PC-9 (cell line): ENCODE data around the gene PARP8.

ENCODE experiments used
- CTCF ChIP-seq: fragments of 200-600 bp; sonication (generic); conservative IDR thresholded peaks from 2 replicates; pipeline ENCODE4 v1.6.1; 2017; ENCODE audit warnings: mixed run types, antibody characterized with exemption, mild to moderate bottlenecking, moderate library complexity
- EZH2 ChIP-seq: fragments of 200-600 bp; sonication (generic); IDR thresholded peaks from 2 replicates; pipeline ENCODE4 v1.8.0; 2017; ENCODE audit warnings: antibody characterized with exemption, low read depth

- TF ChIP-seq CTCF (no peak), EZH2 (no peak)
These were observed 78.9 kb downstream of the PARP8 start for GRCh38 chr5:50745221-50745910.
